Psoas muscle (tissue), 8 donors: Measurements from ENCODE around the gene TRAIP. TPM values are rescaled to one million over a fixed set of nuclear protein-coding genes. Genes with fewer than 3 reads are reported as not detected.
A peak's percentile ranks its signal among the peaks of the same experiment; 100 is the strongest.

Experiments
- ATAC-seq, 4 donors: fragments of 200-7000 bp; cut with Tn5 transposase; one replicate each; pipeline ENCODE4 v1.9.1; 2020; ENCODE audit warnings: moderate library complexity in 3 of 4, mild to moderate bottlenecking in 2 of 4
- DNase-seq, 2 donors: peaks; one replicate each; pipeline ENCODE4 v3.0.0-alpha.2; 2020
- H3K27ac ChIP-seq: fragments of 200-600 bp; one replicate; pipeline ENCODE4 v1.8.0; 2022
- H3K27me3 ChIP-seq, 3 donors: fragments of 200-600 bp in 1 of 3; one replicate each; pipeline versions ENCODE4 v1.6.1 to v1.8.0; 2013 to 2022; ENCODE audit warnings: low read length in 2 of 3, mild to moderate bottlenecking in 2 of 3, moderate library complexity in 1 of 3; ENCODE audit not compliant: insufficient read depth in 3 of 3
- H3K36me3 ChIP-seq, 2 donors: fragments of 200-600 bp in 1 of 2; one replicate each; pipeline versions ENCODE4 v1.6.1 to v1.8.0; 2013 to 2022; ENCODE audit warnings: low read depth in 1 of 2, mild to moderate bottlenecking in 1 of 2, moderate library complexity in 1 of 2; ENCODE audit not compliant: insufficient read depth in 1 of 2
- H3K4me1 ChIP-seq: fragments of 200-600 bp; one replicate; pipeline ENCODE4 v1.8.0; 2022
- H3K4me3 ChIP-seq: fragments of 200-600 bp; one replicate; pipeline ENCODE4 v1.8.0; 2022; ENCODE audit warnings: mild to moderate bottlenecking
- H3K9me3 ChIP-seq: fragments of 200-600 bp; one replicate; pipeline ENCODE4 v1.8.0; 2022
- WGBS, 3 donors: extraction: QIAGEN DNeasy Blood & Tissue Kit; methylation state at CpG; one replicate each; pipeline versions ENCODE4 v1.1.6 to v1.1.7; 2013; 5-methylcytosine and 5-hydroxymethylcytosine counted together
- intact Hi-C, 2 donors: fragments of 100-400 bp; cut with DNase I; formaldehyde crosslinking; loops; one replicate each; pipeline versions ENCODE4 v1.11.0 to v1.14.2; 2022
- polyA plus RNA-seq, 3 donors: library from polyadenylated mRNA; stranded (reverse); fragments of 200-250 nt; gene quantifications; one replicate each; pipeline ENCODE4 v1.2.3, GENCODE V29; 2013
- total RNA-seq, 4 donors: library from RNA; stranded (reverse); fragmentation: NEBNext Ultra II Directional in 2 of 4; extraction: Animal tissue kit (Norgen Biotek cat#: 25700) in 2 of 4; gene quantifications; one replicate each; pipeline versions ENCODE4 v1.2.1 to v1.2.4, GENCODE V29; 2021 to 2023
- TF ChIP-seq, protein P1 (sequence below): fragments of 200-600 bp; IDR thresholded peaks from one replicate; pipeline ENCODE4 v1.8.0; 2022; ENCODE audit warnings: antibody characterized with exemption
- donor health status: healthy with polysubstance abuse.
- donor health status: DM: no; HTN: no; CAD: no; lungs with moderate emphysema.
- donor health status: Bipolar disorder and iron deficiency.
- donor health status: healthy.
- donor health status: DM: yes; HTN: yes; CAD: no.
- donor health status: DM: no; HTN: no; CAD: no.
- donor health status: DM: no; HTN: no; CAD: no.
- donor health status: DM: yes; HTN: yes; CAD: no.

Gene TRAIP
- total and polyA plus RNA-seq, 7 donors, result 0.36 to 4.6 (median 1.2) TPM

DNA sequence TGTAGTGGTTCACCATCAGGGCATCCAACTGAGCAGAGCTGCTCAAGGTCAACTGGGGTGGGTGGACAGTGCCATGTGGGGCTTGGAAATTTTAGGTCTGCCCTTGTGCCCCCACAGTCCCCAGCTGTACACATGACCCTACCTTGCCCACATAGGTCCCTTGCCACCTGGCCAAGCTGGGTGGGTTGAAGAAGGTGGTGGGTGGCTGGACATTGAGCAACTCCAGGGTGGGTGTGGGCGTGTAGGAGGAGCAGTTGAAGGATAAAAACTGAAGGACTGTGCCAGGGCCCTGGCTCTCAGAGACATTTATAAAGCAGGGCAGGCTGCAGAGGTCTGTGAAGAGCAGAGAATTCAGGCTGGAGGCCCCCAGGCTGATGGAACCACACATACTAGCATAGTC lies 57.3 kb downstream of the TRAIP start:
- TF ChIP-seq, protein P1, sequence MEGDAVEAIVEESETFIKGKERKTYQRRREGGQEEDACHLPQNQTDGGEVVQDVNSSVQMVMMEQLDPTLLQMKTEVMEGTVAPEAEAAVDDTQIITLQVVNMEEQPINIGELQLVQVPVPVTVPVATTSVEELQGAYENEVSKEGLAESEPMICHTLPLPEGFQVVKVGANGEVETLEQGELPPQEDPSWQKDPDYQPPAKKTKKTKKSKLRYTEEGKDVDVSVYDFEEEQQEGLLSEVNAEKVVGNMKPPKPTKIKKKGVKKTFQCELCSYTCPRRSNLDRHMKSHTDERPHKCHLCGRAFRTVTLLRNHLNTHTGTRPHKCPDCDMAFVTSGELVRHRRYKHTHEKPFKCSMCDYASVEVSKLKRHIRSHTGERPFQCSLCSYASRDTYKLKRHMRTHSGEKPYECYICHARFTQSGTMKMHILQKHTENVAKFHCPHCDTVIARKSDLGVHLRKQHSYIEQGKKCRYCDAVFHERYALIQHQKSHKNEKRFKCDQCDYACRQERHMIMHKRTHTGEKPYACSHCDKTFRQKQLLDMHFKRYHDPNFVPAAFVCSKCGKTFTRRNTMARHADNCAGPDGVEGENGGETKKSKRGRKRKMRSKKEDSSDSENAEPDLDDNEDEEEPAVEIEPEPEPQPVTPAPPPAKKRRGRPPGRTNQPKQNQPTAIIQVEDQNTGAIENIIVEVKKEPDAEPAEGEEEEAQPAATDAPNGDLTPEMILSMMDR, result no peak

DNA sequence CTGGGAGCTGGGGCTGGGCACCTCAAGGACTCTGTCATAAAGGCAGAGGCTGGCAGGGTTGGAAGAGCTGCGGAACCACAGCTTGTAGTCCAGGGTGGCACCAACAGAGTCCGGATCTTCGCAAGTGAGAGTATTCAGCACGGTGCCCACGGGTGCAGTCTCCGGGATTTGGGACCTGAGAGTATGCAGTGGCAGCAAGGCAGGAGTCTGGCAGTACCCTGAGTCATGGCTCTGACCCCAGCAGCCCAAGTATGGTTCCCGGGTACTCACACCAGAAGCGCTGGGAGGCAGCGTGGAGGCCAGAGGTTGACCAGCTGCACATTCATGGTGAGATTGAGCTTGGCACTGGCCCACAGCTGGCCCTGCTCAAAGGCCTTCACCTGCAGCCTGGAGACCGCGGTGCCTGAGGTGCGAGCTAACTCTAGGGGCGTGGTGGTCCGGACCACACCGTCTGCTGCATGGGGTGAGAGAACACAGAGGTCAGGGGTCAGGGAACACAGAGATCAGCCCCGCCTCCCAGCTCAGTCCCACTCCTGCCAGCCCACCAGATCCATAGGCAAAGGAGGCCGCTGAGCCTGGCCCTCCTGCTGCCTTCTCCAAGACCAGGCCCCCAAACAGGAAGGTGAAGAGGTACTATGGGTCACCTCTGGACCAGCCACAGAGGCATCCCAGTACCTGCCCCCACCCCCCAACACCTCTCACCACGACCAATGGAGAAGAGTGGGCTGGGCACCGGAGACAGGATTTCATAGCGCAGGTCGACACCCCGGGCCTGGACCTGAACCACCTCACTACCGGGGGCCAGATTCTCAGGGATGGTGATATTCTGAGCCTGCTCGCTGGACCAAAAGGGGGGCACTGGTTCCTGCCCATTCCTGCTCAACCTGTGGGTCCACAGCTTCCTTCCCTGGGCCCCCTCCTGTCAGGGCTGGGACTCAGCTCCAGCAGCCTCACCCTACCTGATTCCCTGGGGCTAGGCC lies 61.1 kb downstream of the TRAIP start:
- no peak for ATAC-seq
- no peak for DNase-seq
- H3K27me3 ChIP-seq, result no peaks in the 10 kb centered on the region
- no peaks in the 10 kb centered on the region for H3K36me3 ChIP-seq
- H3K9me3 ChIP-seq, result no peaks in the 10 kb centered on the region
- no peaks in the 10 kb centered on the region for H3K4me1 ChIP-seq
- no peak overlapping the region for H3K4me3 ChIP-seq
- TF ChIP-seq, protein P1, result no peak
- no peak overlapping the region for H3K27ac ChIP-seq
- intact Hi-C loops, result no loop called here
- WGBS, 3 donors, result 83 to 84% (median 84%) methylated on average over 24 of the region's 24 CpGs

More for the DNA sequence above, 57.3 kb downstream of the TRAIP start:
- Histone ChIP-seq H3K27ac (no peak overlapping the region), H3K4me1 (peaks cover 3% of the 10 kb centered on the region), H3K27me3 (no peaks in the 10 kb centered on the region), H3K36me3 (no peaks in the 10 kb centered on the region), H3K4me3 (no peak overlapping the region), H3K9me3 (no peaks in the 10 kb centered on the region)
- 94 to 100% (median 94%) methylated on average over 1 of the region's 1 CpG for WGBS, 3 donors
- intact Hi-C loops, result no loop called here
- ATAC-seq (no peak), DNase-seq (peak in 1 of 2 donors; percentile 47)

DNA sequence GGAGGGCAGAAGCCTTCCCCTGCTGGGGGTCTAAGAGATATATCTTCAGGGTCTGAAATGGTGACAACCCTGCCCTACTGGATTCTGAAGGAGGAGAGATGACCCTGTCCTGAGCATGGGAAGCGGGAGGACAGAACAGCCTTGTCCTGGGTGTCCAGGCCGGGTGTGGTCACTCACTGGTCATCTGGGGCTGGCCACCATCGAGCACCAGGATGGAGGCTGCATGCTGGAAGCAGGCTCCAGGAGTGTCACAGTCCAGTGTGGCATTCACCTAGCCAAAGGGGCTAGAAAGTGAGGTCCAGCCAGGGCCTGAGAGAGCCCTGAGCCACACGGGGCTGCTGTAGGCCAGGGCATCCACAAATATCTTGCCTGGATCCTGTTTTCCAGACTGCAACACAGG lies 61.9 kb downstream of the TRAIP start:
- H3K27me3 ChIP-seq, result no peaks in the 10 kb centered on the region
- no peak overlapping the region for H3K27ac ChIP-seq
- no peak for ATAC-seq
- H3K36me3 ChIP-seq, result no peaks in the 10 kb centered on the region
- TF ChIP-seq, protein P1, result no peak
- 79 to 81% (median 79%) methylated on average over 4 of the region's 4 CpGs for WGBS, 3 donors
- DNase-seq, result no peak
- H3K9me3 ChIP-seq, result no peaks in the 10 kb centered on the region
- intact Hi-C loops, result no loop called here
- no peak overlapping the region for H3K4me3 ChIP-seq
- no peaks in the 10 kb centered on the region for H3K4me1 ChIP-seq

DNA sequence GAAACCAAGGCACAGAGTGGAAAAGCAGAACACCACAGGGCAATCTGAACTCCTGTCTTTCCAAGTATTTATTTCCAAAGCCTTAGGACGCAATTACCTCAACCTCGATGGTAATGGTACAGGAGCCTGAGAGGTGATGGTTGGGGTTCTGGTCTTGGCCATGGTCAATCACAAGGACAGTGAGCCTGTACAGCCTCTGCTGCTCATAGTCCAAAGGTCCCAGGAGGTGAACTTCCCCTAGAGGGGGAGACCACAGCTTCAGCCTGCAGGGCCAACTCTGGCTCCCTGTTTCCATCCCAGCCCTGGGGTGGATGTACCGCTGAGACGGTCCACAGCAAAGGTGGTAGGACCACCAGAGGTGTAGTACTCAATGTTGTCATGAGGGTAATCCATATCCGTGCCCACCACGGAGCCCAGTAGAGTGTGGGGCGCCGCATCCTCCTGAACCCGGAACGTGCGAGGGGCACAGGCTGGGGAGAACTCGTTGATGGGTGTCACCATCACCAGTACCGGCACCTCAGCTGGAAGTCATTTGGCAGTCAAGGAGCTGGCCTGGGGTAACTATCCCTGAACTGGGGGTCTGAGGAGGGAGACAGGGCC lies 62.8 kb downstream of the TRAIP start:
- ATAC-seq, result no peak
- no peak for DNase-seq
- TF ChIP-seq, protein P1, result no peak
- no peak overlapping the region for H3K27ac ChIP-seq
- intact Hi-C loops, result no loop called here
- no peak overlapping the region for H3K4me3 ChIP-seq
- no peaks in the 10 kb centered on the region for H3K36me3 ChIP-seq
- 93 to 96% (median 94%) methylated on average over 13 of the region's 13 CpGs for WGBS, 3 donors
- H3K9me3 ChIP-seq, result no peaks in the 10 kb centered on the region
- no peaks in the 10 kb centered on the region for H3K27me3 ChIP-seq
- no peaks in the 10 kb centered on the region for H3K4me1 ChIP-seq
